Islet precursor cell (in vitro differentiated cells): ENCODE data around the gene ADPRHL1.
"Not testable (repeated sequence)": the region's sequence is repeated elsewhere in the genome, so short reads cannot be mapped to it uniquely, and the experiment has no call there.

Experiments
- DNase-seq: peaks from one replicate; pipeline ENCODE4 v3.0.0-alpha.2; 2018

The ADPRHL1 gene

DNA sequence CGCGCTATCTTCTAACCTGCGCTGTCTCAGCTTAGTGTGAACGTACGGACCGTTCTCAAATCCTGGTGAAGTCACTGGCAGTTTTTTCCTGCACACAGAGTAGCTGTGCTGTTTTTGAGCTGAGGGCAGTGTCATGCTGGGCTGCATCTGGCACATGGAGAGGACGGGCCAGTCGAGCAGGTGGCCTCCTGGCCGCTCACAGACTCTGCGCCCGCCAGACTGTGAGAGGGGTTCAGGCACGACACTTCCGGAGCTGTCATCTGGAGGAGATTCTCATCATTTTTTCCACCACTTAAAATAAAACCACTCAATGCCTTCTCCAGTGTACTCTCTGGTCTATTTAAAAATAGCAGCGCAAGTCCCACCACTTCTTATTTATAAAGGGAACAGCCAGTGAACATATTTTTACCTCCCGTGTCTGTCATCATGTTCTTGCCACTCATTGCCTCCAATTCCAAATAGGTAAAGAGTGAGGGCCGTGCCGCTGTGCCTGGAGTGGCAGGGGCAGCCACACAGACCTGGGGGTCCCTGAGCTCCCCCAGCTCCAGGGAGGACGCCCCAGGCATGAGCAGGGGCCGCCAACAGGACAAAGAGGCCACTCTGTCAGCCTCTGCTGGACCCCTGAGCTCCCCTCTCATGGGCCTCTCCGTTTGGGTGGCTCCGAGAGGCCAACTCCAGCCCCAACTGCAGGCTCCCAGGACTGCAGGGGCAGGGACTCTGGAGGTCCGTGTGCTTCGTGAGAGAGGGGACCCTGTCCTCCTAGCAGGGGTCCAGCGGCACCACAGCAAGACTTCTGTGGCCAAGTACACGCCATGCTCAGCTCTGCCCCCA lies 52.5 kb downstream of the ADPRHL1 start:
- DNase-seq: peak; percentile 44

GRCh38 chr13:113399755-113400149 lies 53.5 kb downstream of the ADPRHL1 start:
- DNase-seq: peak; percentile 63

DNA sequence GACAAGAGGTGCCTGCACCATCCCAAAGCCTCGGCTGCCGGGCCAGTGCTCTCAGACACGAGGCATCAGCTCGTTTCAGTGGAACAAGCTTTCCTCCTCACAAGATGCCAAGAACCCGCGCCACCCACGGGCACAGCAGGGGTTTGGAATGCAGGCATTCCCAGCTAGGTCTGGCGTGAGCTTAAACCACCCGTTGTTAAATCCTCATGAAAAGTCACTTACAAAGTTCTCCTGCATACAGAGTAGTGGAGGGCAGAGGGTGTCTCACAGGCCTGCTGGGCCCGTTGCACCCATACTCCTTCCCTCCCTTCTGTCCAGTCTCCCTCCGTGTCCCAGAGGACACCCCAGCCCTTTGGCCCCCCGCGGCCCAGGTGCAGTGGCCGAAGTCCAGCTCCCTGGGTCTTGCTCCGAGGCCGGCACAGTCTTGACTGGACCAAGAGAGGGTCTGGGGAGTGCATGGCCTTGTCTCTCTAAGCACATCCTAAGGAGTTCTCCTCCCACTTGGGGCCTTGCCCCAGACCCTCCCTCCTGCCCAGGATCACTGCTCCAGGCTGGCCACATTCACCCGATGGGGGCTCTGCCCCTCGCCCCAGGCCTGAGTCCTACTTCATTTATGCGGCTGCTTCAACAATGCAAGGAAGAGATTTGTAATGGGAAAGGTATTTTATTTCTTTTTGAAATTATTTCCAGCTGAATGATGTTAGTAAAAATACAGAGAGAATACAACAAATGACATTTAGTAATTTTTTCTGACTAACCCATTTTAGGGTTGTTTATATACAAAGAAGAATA lies 54.1 kb downstream of the ADPRHL1 start:
- peak; percentile 54 for DNase-seq

GRCh38 chr13:113397608-113398425 lies 55.5 kb downstream of the ADPRHL1 start:
- peak; percentile 64 for DNase-seq

DNA sequence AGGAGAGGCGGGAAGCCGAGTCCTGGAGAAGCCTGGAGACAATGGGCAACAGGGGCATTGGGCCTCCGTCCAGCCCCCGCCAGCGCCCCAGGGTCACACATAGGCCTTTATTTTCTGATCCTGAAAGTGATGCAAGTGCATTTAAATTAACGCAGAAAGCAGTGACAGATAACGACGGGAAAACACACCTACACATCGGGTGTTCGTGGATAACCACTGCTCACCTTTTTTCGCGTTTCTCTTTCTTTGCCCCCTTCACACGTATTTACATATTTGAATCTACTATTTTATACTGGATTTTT lies 59.0 kb downstream of the ADPRHL1 start:
- DNase-seq: no peak

DNA sequence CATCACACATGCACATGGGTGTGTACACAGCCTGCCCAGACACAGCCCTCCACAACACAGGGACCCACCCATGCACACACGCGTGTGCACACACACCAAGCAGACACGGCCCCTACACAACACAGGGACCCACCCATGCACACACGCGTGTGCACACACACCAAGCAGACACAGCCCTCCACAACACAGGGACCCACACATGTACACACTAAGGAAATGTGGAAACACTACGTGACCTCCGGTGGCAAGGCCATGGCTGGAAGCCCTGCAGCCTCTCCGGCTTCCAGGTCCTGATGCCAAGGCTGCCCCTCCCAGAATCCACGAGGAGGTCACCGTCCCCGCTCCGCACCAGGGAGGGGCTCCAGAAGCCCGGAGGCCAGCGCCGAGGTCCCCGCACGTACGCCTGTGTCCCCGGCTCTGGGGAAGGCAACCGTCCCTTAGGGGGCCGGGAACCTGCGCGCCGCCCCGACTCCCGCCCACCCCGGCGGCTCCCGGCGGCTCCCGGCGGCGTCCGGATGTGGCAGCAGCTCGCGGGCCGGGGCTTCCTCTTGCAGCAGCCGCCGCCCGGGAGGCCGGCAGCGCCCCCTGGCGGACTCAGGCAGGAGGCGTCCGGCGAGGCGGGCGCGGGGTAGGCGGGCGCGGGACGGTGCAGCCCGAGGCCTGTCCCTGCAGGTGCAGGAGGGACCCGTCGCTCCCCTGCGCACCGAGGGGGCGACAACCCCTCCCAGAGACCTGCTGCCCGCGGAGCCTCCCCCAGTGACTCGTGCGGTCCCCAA lies 59.5 kb downstream of the ADPRHL1 start:
- DNase-seq: peak; percentile 88

- DNase-seq: peak; percentile 40
Measured at GRCh38 chr13:113393226-113393562, 60.1 kb downstream of the ADPRHL1 start.

DNA sequence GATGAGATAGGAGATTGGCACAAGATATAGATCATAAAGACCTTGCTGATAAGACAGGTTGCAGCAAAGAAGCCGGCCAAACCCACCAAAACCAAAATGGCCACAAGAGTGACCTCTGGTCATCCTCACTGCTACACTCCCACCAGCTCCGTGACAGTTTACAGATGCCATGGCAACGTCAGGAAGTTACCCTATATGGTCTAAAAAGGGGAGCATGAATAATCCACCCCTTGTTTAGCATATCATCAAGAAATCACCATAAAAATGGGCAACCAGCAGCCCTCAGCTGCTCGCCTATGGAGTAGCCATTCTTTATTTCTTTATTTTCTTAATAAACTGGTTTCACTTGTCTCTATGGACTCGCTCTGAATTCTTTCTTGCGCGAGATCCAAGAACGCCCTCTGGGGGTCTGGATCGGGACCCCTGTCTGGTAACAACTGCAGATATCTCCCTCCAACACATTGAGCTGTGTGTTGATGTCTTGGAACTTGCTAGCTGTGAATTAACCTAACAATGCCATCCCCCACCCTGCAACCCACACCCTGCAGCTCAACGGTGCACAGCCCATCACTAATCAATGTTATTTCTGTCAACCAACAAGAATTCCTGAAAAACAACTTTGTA lies 62.3 kb downstream of the ADPRHL1 start:
- peak; percentile 50 for DNase-seq

- not testable (repeated sequence) for DNase-seq
Measured at GRCh38 chr13:113389586-113389985, 63.7 kb downstream of the ADPRHL1 start.

DNA sequence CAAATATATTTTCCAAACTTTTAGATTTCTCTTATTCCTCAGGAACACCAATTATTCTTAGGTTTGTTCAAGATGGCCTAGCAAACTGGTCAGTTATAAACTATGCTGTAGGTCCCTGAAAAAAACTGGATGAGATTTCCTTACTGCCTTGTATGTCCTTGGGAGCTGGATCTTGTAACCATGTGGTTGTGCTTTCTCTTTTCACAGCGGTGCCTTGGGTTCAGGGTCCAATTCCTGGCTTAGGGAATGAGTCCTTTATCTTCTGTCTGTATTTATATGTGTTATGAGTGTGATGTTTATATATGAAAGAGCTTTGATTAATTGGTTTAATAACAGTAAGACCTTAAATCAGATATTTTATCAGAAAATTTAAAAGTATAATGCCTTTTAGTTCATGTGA lies 65.9 kb downstream of the ADPRHL1 start:
- DNase-seq: no peak

GRCh38 chr13:113383089-113383488 lies 70.2 kb downstream of the ADPRHL1 start:
- DNase-seq: no peak

- DNase-seq: not testable (repeated sequence)
Measured at GRCh38 chr13:113382542-113382941, 70.7 kb downstream of the ADPRHL1 start.

DNA sequence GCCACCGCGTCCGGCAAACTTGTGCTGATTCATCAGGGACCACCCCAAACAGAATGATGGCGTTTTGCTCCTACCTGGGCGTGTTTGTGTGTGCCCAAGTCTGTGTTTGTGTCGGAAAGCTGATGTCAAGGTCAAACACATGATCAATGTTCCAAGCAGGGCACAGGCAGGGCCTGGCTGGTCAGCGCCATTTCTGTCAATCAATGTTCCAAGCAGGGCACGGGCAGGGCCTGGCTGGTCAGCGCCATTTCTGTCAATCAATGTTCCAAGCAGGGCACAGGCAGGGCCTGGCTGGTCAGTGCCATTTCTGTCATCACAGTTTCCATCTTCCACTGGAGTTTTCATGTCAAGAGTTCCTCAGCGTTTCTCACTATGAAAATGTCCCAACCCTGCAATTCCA lies 74.5 kb downstream of the ADPRHL1 start:
- DNase-seq: no peak

DNA sequence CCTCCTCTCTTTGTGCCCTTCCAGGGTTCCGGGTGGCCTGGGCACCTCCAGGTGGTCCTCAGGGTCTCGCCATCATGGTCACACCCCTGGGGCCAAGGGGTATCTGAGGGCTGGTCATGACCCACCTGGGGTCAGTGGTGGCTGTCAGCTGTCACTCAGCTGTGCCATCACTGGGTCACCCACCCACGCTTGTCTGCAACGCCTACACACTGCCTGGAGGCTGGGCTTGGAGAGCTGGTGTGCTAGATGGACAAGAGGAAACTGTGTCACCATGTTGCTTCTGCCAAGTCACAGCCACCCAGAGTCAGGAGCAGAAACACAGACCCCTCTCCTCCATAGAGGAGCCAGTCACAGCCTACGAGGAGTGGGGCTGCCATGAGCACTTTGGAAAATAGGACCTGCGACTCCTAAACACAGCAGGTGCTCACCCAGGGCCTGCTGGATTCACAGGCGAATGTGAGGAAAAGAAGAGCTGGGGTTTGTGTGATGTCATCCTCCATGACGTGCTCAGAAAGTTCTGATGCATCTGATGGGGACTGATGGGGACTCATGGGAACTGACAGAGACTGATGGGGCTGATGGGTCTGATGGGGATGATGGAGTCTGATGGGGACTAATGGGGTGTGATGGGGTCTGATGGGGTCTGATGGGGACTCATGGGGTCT lies 78.6 kb downstream of the ADPRHL1 start:
- DNase-seq: no peak

GRCh38 chr13:113373811-113374485 lies 79.3 kb downstream of the ADPRHL1 start:
- no peak for DNase-seq

- not testable (repeated sequence) for DNase-seq
Measured at GRCh38 chr13:113371701-113372100, 81.6 kb downstream of the ADPRHL1 start.

- no peak for DNase-seq
Measured at GRCh38 chr13:113371061-113371460, 82.2 kb downstream of the ADPRHL1 start.

DNA sequence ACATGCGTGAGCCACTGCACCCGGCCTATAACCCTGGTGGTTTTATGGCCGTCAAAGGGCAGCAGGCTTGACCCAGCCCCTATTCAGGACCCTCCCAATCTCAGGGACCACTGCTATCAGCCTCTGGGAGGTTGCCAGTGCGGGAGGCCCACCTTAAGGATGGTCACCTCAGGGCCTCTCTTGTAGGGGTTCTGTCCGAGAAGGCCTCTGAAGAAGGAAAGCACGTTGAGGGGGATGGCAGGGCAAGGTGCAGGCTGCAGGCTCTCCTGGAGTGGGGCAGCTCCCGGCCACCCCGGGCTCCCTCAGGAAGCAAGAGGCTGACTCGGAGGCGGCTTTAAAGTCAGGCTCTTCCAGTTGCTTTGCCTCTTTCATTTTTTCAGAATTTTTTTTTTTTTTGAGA lies 83.4 kb downstream of the ADPRHL1 start:
- no peak for DNase-seq

- DNase-seq: no peak
Measured at GRCh38 chr13:113369189-113369588, 84.1 kb downstream of the ADPRHL1 start.

DNA sequence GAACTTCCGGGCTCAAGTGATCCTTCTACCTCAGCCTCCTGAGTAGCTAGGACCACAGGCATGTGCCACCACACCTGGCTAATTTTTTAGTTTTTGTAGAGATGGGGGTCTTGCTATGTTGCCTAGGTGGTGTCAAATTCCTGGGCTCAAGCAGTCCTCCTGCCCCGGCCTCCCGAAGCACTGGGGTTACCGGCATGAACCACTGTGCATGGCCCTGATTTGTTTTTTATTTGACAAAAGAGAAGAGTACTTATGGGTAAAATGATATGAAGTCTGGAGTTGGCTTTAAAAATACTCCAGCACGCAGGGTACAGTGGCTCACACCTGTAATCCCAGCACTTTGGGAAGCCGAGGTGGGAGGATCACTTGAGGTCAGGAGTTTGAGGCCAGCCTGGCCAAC lies 84.9 kb downstream of the ADPRHL1 start:
- DNase-seq: not testable (repeated sequence)

- DNase-seq: no peak
Measured at GRCh38 chr13:113367771-113368170, 85.5 kb downstream of the ADPRHL1 start.
